ENCODE data around the gene OTOGL. TPM values are rescaled to one million over a fixed set of nuclear protein-coding genes. Genes with fewer than 3 reads are reported as not detected.

Gene OTOGL
- total RNA-seq, 4 donors from 2014 or later: 0.19 to 0.63 (median 0.37) TPM

- ATAC-seq (ENCODE audit: low FRiP score) (no peak), DNase-seq (ENCODE audit: low spot score) (no peak)
- TF ChIP-seq CTCF (IDR thresholded peaks at IDR 0.05): no peak
Measured at GRCh38 chr12:80420075-80420474, 320.7 kb downstream of the OTOGL start.

GRCh38 chr12:80422550-80422949 lies 323.2 kb downstream of the OTOGL start:
- peak; percentile 54 for ATAC-seq (ENCODE audit: low FRiP score)
- TF ChIP-seq CTCF (IDR thresholded peaks at IDR 0.05): no peak
- no peak for DNase-seq (ENCODE audit: low spot score)

Small RNA genes within 50 kb of the gene (small RNA-seq; reads per million reads assigned to genes)
- not detected for gene RN7SKP261
- gene RNU7-106P: not detected

Other genes with a start within 250 kb of the OTOGL start
- 100 to 1,000 TPM in 1 of 4 donors, 10 to 100 TPM in 3; 49.3 to 153 (median 78.0) TPM for gene PPP1R12A, start 164.4 kb upstream of the OTOGL start, total RNA-seq